IPS-NIHi7 (cell line): ENCODE results near the gene C6orf136.
"Not testable (repeated sequence)": the region's sequence is repeated elsewhere in the genome, so short reads cannot be mapped to it uniquely, and the experiment has no call there.

Source experiments
- DNase-seq: peaks from one replicate; pipeline ENCODE4 v3.0.0; 2012; ENCODE audit warnings: mixed read lengths; ENCODE audit errors: extremely low spot score

Gene C6orf136

GRCh38 chr6:30657922-30658321, 11.0 kb downstream of the C6orf136 start:
- not testable (repeated sequence) for DNase-seq

- DNase-seq, result no peak
Measured at GRCh38 chr6:30664994-30665767, 18.2 kb downstream of the C6orf136 start.

GRCh38 chr6:30666300-30666699, 19.4 kb downstream of the C6orf136 start:
- DNase-seq, result not testable (repeated sequence)

GRCh38 chr6:30670760-30671527, 24.0 kb downstream of the C6orf136 start:
- no peak for DNase-seq

- DNase-seq, result peak; percentile 89
Measured at GRCh38 chr6:30672445-30673253, 25.7 kb downstream of the C6orf136 start, which contains the start of gene DHX16. Gene DHX16 (minus strand): TSS chr6:30673006. CDS start chr6:30672841, 165 bp downstream.

- DNase-seq, result no peak
Measured at GRCh38 chr6:30676660-30677285, 29.8 kb downstream of the C6orf136 start.

- DNase-seq, result peak; percentile 88
Measured at GRCh38 chr6:30678964-30679726, 32.2 kb downstream of the C6orf136 start.

- no peak for DNase-seq
Measured at GRCh38 chr6:30679765-30680535, 33.0 kb downstream of the C6orf136 start.

- DNase-seq, result no peak
Measured at GRCh38 chr6:30681766-30682142, 34.8 kb downstream of the C6orf136 start.

- DNase-seq, result peak; percentile 61
Measured at GRCh38 chr6:30682143-30683117, 35.5 kb downstream of the C6orf136 start.

- DNase-seq, result no peak
Measured at GRCh38 chr6:30683183-30683979, 36.4 kb downstream of the C6orf136 start.

- no peak for DNase-seq
Measured at GRCh38 chr6:30683980-30684338, 37.0 kb downstream of the C6orf136 start.

- DNase-seq, result no peak
Measured at GRCh38 chr6:30684386-30685156, 37.6 kb downstream of the C6orf136 start.

- DNase-seq, result no peak
Measured at GRCh38 chr6:30685157-30686008, 38.5 kb downstream of the C6orf136 start.

GRCh38 chr6:30686009-30686907, 39.3 kb downstream of the C6orf136 start, which contains the start of gene PPP1R18:
Gene PPP1R18 (minus strand): TSS chr6:30686645. CDS start chr6:30686018, 627 bp downstream.
- DNase-seq, result peak; percentile 68
